Body of pancreas (tissue), 4 donors: ENCODE data around the gene PRKAG2. TPM values are rescaled to one million over a fixed set of nuclear protein-coding genes. Genes with fewer than 3 reads are reported as not detected.

ENCODE experiments used
- ATAC-seq: fragments of 150-250 bp; one replicate; pipeline ENCODE4 v1.9.1; 2016
- DNase-seq, 4 donors: peaks; one replicate each; pipeline ENCODE4 v3.0.0-alpha.2; 2019
- H3K27ac ChIP-seq, 4 donors: fragments of 200-600 bp; sonication (generic); 1 replicate in 3 of 4; 2 replicates in 1 of 4; pipeline versions ENCODE4 v1.5.1 to v1.6.1; 2016 to 2019; ENCODE audit warnings: mild to moderate bottlenecking in 1 of 4, mixed read lengths in 1 of 4, moderate library complexity in 1 of 4
- H3K27me3 ChIP-seq, 2 donors: fragments of 200-600 bp; sonication (generic); one replicate each; pipeline ENCODE4 v1.6.0; 2016; ENCODE audit warnings: mild to moderate bottlenecking in 1 of 2
- H3K36me3 ChIP-seq, 2 donors: fragments of 200-600 bp; sonication (generic); replicated peaks in 1 of 2; 2 replicates each; pipeline ENCODE4 v1.5.1; 2016; ENCODE audit warnings: low read depth in 2 of 2; ENCODE audit not compliant: insufficient read depth in 1 of 2
- H3K4me1 ChIP-seq: fragments of 200-600 bp; sonication (generic); one replicate; pipeline ENCODE4 v1.6.0; 2016
- H3K4me3 ChIP-seq, 2 donors: fragments of 200-600 bp; sonication (generic); 1 replicate in 1 of 2; 2 replicates in 1 of 2; pipeline ENCODE4 v1.5.1; 2016 to 2019
- H3K9me3 ChIP-seq, 3 donors: fragments of 200-600 bp; sonication (generic); 1 replicate in 2 of 3; 2 replicates in 1 of 3; pipeline ENCODE4 v1.5.1; 2016
- POLR2A ChIP-seq, 3 donors: fragments of 450-650 bp; IDR thresholded peaks; one replicate each; pipeline ENCODE4 v1.6.1; 2016; ENCODE audit warnings: antibody characterized with exemption in 3 of 3, mild to moderate bottlenecking in 2 of 3
- WGBS, 2 donors: methylation state at CpG; one replicate each; pipeline ENCODE4 v1.1.5; 2017; 5-methylcytosine and 5-hydroxymethylcytosine counted together
- intact Hi-C: fragments of 100-400 bp; cut with DNase I; formaldehyde crosslinking; loops from one replicate; pipeline ENCODE4 v1.15.1; 2023
- total RNA-seq, 2 donors: library from RNA; depleted of rRNA; stranded (reverse); fragments of >200 nt; gene quantifications; one replicate each; pipeline ENCODE4 v1.1.0, GENCODE V29; 2016
- TF ChIP-seq, protein P1 (sequence below), 7 experiments: fragments of 450-650 bp in 4 of 7; fragments of 200-600 bp in 3 of 7; sonication (generic) in 3 of 7; IDR thresholded peaks; one replicate each; pipeline ENCODE4 v1.5.1; 2016 to 2019; ENCODE audit warnings: antibody characterized with exemption in 7 of 7

Gene PRKAG2
- total RNA-seq, 2 donors from 2014 or later = 9.9 to 24.4 TPM

DNA sequence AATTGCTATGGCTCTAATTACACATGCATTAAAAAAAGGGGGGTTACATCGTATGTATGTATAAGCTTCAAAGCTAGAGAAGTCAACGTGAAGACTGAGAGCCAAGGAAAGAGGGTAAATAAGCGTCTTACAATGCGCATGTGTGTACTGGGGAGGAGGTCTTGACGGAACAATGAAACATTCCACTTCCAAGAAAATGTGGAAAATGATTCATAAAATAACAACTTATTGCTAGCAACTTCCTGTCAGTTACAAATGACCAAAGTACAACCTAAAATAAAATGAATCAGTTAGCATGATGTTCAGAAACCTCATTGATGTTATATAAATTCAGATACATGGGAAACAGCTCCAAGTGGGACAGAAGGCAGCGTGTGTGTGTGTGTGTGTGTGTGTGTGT, 253.1 kb downstream of the PRKAG2 start:
- Histone ChIP-seq H3K27me3 (no peaks in the 10 kb centered on the region), H3K4me1 (peaks cover 8% of the 10 kb centered on the region), H3K9me3 (no peaks in the 10 kb centered on the region), H3K36me3 (no peaks in the 10 kb centered on the region), H3K27ac (no peak overlapping the region), H3K4me3 (no peak overlapping the region)
- DNase-seq = no peak
- ATAC-seq = no peak
- intact Hi-C loops = loop anchor here (5.0 kb wide), 1 partner anchor 134 kb away; no protein-coding TSS in a partner anchor
- TF ChIP-seq POLR2A (IDR thresholded peaks at IDR 0.05) = no peak
- TF ChIP-seq, protein P1, sequence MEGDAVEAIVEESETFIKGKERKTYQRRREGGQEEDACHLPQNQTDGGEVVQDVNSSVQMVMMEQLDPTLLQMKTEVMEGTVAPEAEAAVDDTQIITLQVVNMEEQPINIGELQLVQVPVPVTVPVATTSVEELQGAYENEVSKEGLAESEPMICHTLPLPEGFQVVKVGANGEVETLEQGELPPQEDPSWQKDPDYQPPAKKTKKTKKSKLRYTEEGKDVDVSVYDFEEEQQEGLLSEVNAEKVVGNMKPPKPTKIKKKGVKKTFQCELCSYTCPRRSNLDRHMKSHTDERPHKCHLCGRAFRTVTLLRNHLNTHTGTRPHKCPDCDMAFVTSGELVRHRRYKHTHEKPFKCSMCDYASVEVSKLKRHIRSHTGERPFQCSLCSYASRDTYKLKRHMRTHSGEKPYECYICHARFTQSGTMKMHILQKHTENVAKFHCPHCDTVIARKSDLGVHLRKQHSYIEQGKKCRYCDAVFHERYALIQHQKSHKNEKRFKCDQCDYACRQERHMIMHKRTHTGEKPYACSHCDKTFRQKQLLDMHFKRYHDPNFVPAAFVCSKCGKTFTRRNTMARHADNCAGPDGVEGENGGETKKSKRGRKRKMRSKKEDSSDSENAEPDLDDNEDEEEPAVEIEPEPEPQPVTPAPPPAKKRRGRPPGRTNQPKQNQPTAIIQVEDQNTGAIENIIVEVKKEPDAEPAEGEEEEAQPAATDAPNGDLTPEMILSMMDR (IDR thresholded peaks at IDR 0.05) = no peak
- WGBS, 2 donors = 78 to 87% methylated on average over 6 of the region's 6 CpGs

DNA sequence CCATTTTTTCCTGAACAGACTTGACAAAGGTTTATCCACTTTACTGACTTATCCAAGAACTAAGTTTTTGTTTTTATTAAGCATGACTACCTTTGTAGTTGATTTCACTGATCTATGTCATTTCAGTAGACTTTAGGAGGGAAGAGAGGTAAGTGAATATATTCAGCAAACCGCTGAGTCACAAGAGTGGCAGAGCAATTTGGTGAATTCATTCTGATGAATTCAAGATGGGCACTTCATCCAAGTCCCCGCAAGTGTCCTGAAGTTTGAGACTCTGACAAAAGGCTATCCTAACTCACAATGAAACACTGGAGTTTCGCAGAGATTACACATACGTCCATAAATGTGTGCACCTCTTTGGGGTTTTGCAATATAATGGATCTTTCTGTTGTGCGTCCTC, 255.0 kb downstream of the PRKAG2 start:
- DNase-seq (no peak), ATAC-seq (no peak)
- Histone ChIP-seq H3K9me3 (no peaks in the 10 kb centered on the region), H3K27ac (no peak overlapping the region), H3K36me3 (no peaks in the 10 kb centered on the region), H3K4me1 (peaks cover 8% of the 10 kb centered on the region), H3K27me3 (no peaks in the 10 kb centered on the region), H3K4me3 (no peak overlapping the region)
- intact Hi-C loops = loop anchor here (5.0 kb wide), 1 partner anchor 135 kb away; no protein-coding TSS in a partner anchor
- TF ChIP-seq, protein P1 (IDR thresholded peaks at IDR 0.05) = no peak
- TF ChIP-seq POLR2A (IDR thresholded peaks at IDR 0.05) = no peak
- WGBS, 2 donors = 87 to 91% methylated on average over 5 of the region's 5 CpGs

DNA sequence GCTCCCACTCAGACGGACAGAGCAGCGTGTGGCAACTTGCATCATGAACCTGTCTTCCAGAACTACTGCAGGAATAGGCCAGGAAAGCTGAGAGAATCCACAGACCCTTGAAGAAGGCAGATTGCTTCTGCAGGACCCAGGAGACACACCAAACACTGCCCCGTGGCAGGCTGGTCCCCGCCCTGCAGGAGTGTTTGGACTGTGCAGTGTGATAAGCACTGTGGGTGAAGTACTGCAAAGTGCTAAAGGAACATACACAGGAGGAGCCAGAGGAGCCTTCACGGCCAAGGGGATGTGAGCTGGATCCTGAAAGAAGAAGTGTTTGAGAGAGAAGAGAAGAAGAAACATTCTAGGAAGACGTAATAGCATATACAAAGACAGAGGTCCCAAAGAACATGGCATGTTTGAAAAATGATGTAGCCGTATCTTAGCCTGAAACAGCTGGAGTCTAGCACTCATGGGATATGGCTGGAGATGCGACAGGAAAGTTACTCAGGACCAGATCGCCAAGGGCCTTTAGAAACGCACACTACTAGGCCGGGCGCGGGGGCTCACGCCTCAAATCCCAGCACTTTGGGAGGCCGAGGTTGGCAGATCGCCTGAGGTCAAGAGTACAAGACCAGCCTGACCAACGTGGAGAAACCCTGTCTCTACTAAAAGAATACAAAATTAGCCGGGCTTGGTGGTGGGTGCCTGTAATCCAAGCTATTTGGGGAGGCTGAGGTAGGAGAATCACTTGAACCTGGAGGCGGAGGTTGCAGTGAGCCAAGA, 260.3 kb downstream of the PRKAG2 start:
- no peak for DNase-seq
- intact Hi-C loops = no loop called here
- H3K4me3 ChIP-seq = no peak overlapping the region

DNA sequence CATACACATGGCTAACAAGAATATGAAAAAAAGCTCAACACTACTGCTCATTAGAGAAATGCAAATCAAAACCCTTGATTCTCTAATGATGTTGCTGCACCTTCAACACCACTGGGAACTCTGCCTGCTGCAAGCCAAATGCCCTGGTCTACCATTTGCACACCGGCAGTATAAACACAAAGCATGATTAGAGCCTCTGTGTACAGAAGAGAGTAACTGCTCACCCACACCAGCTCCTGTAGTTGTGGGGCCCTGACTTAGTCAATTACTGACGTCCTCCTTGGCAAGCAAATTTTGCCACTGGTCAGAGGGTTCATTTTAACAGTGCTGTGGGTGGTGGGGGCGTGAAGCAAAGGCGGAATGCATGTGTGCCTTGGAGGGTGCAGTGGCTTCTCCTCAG, 261.1 kb downstream of the PRKAG2 start:
- no peak for TF ChIP-seq POLR2A (IDR thresholded peaks at IDR 0.05)
- TF ChIP-seq, protein P1 (IDR thresholded peaks at IDR 0.05) = no peak
- DNase-seq = peak in 3 of 4 donors; percentile 24 to 38 (median 25)
- intact Hi-C loops = no loop called here

More for the DNA sequence above, 260.3 kb downstream of the PRKAG2 start:
- Histone ChIP-seq H3K36me3 (no peaks in the 10 kb centered on the region), H3K27ac (no peak overlapping the region), H3K27me3 (no peaks in the 10 kb centered on the region), H3K9me3 (no peaks in the 10 kb centered on the region), H3K4me1 (peaks cover 12% of the 10 kb centered on the region)
- no peak for TF ChIP-seq POLR2A (IDR thresholded peaks at IDR 0.05)
- TF ChIP-seq, protein P1 (IDR thresholded peaks at IDR 0.05) = no peak
- ATAC-seq = peak; percentile 27
- WGBS, 2 donors = 61 to 74% methylated on average over 18 to 19 of the region's 19 CpGs

DNA sequence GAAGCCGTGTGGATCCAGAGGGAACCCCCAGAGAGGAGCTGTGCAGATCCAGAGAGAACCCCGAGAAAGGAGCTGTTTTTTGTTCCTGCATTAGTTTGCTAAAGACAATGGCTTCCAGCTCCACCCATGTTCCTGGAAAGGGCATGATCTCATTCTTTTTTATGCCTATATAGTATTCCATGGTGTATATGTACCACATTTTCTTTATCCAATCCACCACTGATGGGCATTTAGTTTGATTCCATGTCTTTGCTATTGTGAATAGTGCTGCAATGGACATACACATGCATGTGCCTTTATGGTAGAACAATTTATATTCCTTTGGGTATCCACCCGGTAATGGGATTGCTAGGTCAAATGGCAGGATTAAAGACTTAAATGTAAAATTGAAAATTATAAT, 261.9 kb downstream of the PRKAG2 start:
- Histone ChIP-seq H3K36me3 (no peaks in the 10 kb centered on the region), H3K4me3 (no peak overlapping the region), H3K27me3 (no peaks in the 10 kb centered on the region), H3K4me1 (peaks cover 16% of the 10 kb centered on the region), H3K9me3 (no peaks in the 10 kb centered on the region), H3K27ac (no peak overlapping the region)
- intact Hi-C loops = no loop called here
- DNase-seq (no peak), ATAC-seq (no peak)
- WGBS, 2 donors = 92 to 99% methylated on average over 3 of the region's 3 CpGs
- TF ChIP-seq, protein P1 (IDR thresholded peaks at IDR 0.05) = no peak
- no peak for TF ChIP-seq POLR2A (IDR thresholded peaks at IDR 0.05)

More for the DNA sequence above, 261.1 kb downstream of the PRKAG2 start:
- ATAC-seq = no peak
- 47 to 54% methylated on average over 4 of the region's 4 CpGs for WGBS, 2 donors
- Histone ChIP-seq H3K27ac (no peak overlapping the region), H3K4me1 (peaks cover 12% of the 10 kb centered on the region), H3K4me3 (no peak overlapping the region), H3K9me3 (no peaks in the 10 kb centered on the region), H3K36me3 (no peaks in the 10 kb centered on the region), H3K27me3 (no peaks in the 10 kb centered on the region)
